ENCODE measurements around the gene SERPINF2. TPM values are rescaled to one million over a fixed set of nuclear protein-coding genes. Genes with fewer than 3 reads are reported as not detected.

The SERPINF2 gene
- polyA plus RNA-seq, 1 donor (not counting 4 experiments of a cell fraction or from before 2014, with no cell fraction given): 0.96 TPM

GRCh38 chr17:1724351-1724868 is 18.3 kb upstream of the SERPINF2 start, which contains the start of gene WDR81:
Gene WDR81 (plus strand): TSS chr17:1724704. CDS start chr17:1724960, 256 bp downstream.
- FAIRE-seq: no peak
- dilution Hi-C loops (cut with MboI; ENCODE audit: extremely low pct_ligation_motif_present, low sequenced_read_pairs): no loop called here

GRCh38 chr17:1724869-1725641 is 17.6 kb upstream of the SERPINF2 start:
- Histone ChIP-seq H3K4me1 (ENCODE audit: control insufficient read depth, extremely low read depth, insufficient read depth, low read length) (peaks cover 12% of the 10 kb centered on the region), H3K9me1 (ENCODE audit: control insufficient read depth, extremely low read depth, insufficient read depth, low read length) (no peaks in the 10 kb centered on the region), H3K4me3 (ENCODE audit: control insufficient read depth in 2 of 3, extremely low read depth in 1 of 3, insufficient read depth in 2 of 3, low read depth in 1 of 3, low read length in 3 of 3) (peak overlapping the region; percentile 69 to 79 (median 76)), H3K9me3 (ENCODE audit: control insufficient read depth, low read depth, low read length) (no peaks in the 10 kb centered on the region), H2AFZ (ENCODE audit: control insufficient read depth, low read length) (peak overlapping the region; percentile 56), H3K4me2 (ENCODE audit: control insufficient read depth, extremely low read depth, insufficient read depth, low read depth, low read length) (peak overlapping the region; percentile 83), H3K27me3 (ENCODE audit: control insufficient read depth, extremely low read depth, insufficient read depth, low read length) (no peaks in the 10 kb centered on the region), H3K36me3 (ENCODE audit: control insufficient read depth in 2 of 2, extremely low read depth in 1 of 2, insufficient read depth in 2 of 2, low read length in 2 of 2) (peaks cover 5 to 9% of the 10 kb centered on the region in 2 experiments), H3K79me2 (ENCODE audit: control insufficient read depth, insufficient read depth, low read length) (peaks cover 13% of the 10 kb centered on the region), H3K9ac (ENCODE audit: control insufficient read depth, extremely low read depth, insufficient read depth, low read length) (peak overlapping the region; percentile 74), H3K27ac (ENCODE audit: control insufficient read depth, insufficient read depth, low read length) (peak overlapping the region; percentile 47), H4K20me1 (ENCODE audit: control insufficient read depth, extremely low read depth, insufficient read depth, low read length) (no peaks in the 10 kb centered on the region)
- TF ChIP-seq EZH2 (IDR thresholded peaks at IDR 0.05; ENCODE audit: low read length): no peak
- TF ChIP-seq, protein P1, sequence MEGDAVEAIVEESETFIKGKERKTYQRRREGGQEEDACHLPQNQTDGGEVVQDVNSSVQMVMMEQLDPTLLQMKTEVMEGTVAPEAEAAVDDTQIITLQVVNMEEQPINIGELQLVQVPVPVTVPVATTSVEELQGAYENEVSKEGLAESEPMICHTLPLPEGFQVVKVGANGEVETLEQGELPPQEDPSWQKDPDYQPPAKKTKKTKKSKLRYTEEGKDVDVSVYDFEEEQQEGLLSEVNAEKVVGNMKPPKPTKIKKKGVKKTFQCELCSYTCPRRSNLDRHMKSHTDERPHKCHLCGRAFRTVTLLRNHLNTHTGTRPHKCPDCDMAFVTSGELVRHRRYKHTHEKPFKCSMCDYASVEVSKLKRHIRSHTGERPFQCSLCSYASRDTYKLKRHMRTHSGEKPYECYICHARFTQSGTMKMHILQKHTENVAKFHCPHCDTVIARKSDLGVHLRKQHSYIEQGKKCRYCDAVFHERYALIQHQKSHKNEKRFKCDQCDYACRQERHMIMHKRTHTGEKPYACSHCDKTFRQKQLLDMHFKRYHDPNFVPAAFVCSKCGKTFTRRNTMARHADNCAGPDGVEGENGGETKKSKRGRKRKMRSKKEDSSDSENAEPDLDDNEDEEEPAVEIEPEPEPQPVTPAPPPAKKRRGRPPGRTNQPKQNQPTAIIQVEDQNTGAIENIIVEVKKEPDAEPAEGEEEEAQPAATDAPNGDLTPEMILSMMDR (optimal IDR thresholded peaks at IDR 0.05 in 1 of 3, IDR thresholded peaks at IDR 0.05 in 1 of 3, conservative IDR thresholded peaks at IDR 0.05 in 1 of 3; ENCODE audit: extremely low read depth in 1 of 3, insufficient read depth in 2 of 3, low read length in 3 of 3): no peak
- DNase-seq (ENCODE audit: low read depth, low spot score) (no peak), FAIRE-seq (no peak)
- dilution Hi-C loops (cut with MboI; ENCODE audit: extremely low pct_ligation_motif_present, low sequenced_read_pairs): no loop called here

More at GRCh38 chr17:1724351-1724868, 18.3 kb upstream of the SERPINF2 start, which contains the start of gene WDR81:
- H2AFZ ChIP-seq (ENCODE audit: control insufficient read depth, low read length): peak within 1 kb of the TSS; percentile 66
- no peaks in the 10 kb centered on the region for H3K9me3 ChIP-seq (ENCODE audit: control insufficient read depth, low read depth, low read length)
- H3K79me2 ChIP-seq (ENCODE audit: control insufficient read depth, insufficient read depth, low read length): peaks cover 13% of the 10 kb centered on the region
- H3K27ac ChIP-seq (ENCODE audit: control insufficient read depth, insufficient read depth, low read length): peak within 1 kb of the TSS; percentile 47
- no peak for DNase-seq (ENCODE audit: low read depth, low spot score)
- peak within 1 kb of the TSS; percentile 74 for H3K9ac ChIP-seq (ENCODE audit: control insufficient read depth, extremely low read depth, insufficient read depth, low read length)
- no peaks in the 10 kb centered on the region for H4K20me1 ChIP-seq (ENCODE audit: control insufficient read depth, extremely low read depth, insufficient read depth, low read length)
- peak within 1 kb of the TSS; percentile 83 for H3K4me2 ChIP-seq (ENCODE audit: control insufficient read depth, extremely low read depth, insufficient read depth, low read depth, low read length)
- peaks cover 5 to 9% of the 10 kb centered on the region in 2 experiments for H3K36me3 ChIP-seq (ENCODE audit: control insufficient read depth in 2 of 2, extremely low read depth in 1 of 2, insufficient read depth in 2 of 2, low read length in 2 of 2)
- TF ChIP-seq, protein P1 (optimal IDR thresholded peaks at IDR 0.05 in 1 of 3, IDR thresholded peaks at IDR 0.05 in 1 of 3, conservative IDR thresholded peaks at IDR 0.05 in 1 of 3; ENCODE audit: extremely low read depth in 1 of 3, insufficient read depth in 2 of 3, low read length in 3 of 3): no peak
- no peak for TF ChIP-seq EZH2 (IDR thresholded peaks at IDR 0.05; ENCODE audit: low read length)
- peak within 1 kb of the TSS; percentile 69 to 79 (median 76) for H3K4me3 ChIP-seq (ENCODE audit: control insufficient read depth in 2 of 3, extremely low read depth in 1 of 3, insufficient read depth in 2 of 3, low read depth in 1 of 3, low read length in 3 of 3)
- no peaks in the 10 kb centered on the region for H3K27me3 ChIP-seq (ENCODE audit: control insufficient read depth, extremely low read depth, insufficient read depth, low read length)
- H3K4me1 ChIP-seq (ENCODE audit: control insufficient read depth, extremely low read depth, insufficient read depth, low read length): peaks cover 13% of the 10 kb centered on the region
- H3K9me1 ChIP-seq (ENCODE audit: control insufficient read depth, extremely low read depth, insufficient read depth, low read length): no peaks in the 10 kb centered on the region
